T-helper 22 cell (primary cell): ENCODE results near the gene ADK.

Source experiments
- DNase-seq: peaks from one replicate; pipeline ENCODE4 v3.0.0-alpha.2; 2020; ENCODE audit warnings: low read depth

The ADK gene

GRCh38 chr10:74238031-74238431, 87.0 kb downstream of the ADK start:
- no peak for DNase-seq

- no peak for DNase-seq
Measured at GRCh38 chr10:74238516-74238915, 87.5 kb downstream of the ADK start.

GRCh38 chr10:74243067-74243466, 92.0 kb downstream of the ADK start:
- no peak for DNase-seq

- no peak for DNase-seq
Measured at GRCh38 chr10:74244097-74244685, 93.2 kb downstream of the ADK start.

- DNase-seq, result no peak
Measured at GRCh38 chr10:74244807-74245206, 93.8 kb downstream of the ADK start.

GRCh38 chr10:74246495-74246894, 95.5 kb downstream of the ADK start:
- no peak for DNase-seq

GRCh38 chr10:74249865-74250264, 98.8 kb downstream of the ADK start:
- no peak for DNase-seq

- DNase-seq, result no peak
Measured at GRCh38 chr10:74255214-74255613, 104.2 kb downstream of the ADK start.

GRCh38 chr10:74255888-74256357, 104.9 kb downstream of the ADK start:
- no peak for DNase-seq

- no peak for DNase-seq
Measured at GRCh38 chr10:74262856-74263255, 111.8 kb downstream of the ADK start.

GRCh38 chr10:74263996-74264395, 113.0 kb downstream of the ADK start:
- no peak for DNase-seq

- no peak for DNase-seq
Measured at GRCh38 chr10:74272288-74272687, 121.3 kb downstream of the ADK start.

- DNase-seq, result no peak
Measured at GRCh38 chr10:74275755-74276290, 124.8 kb downstream of the ADK start.

GRCh38 chr10:74276416-74276815, 125.4 kb downstream of the ADK start:
- no peak for DNase-seq

- no peak for DNase-seq
Measured at GRCh38 chr10:74282151-74282847, 131.3 kb downstream of the ADK start.

GRCh38 chr10:74282848-74283210, 131.8 kb downstream of the ADK start:
- DNase-seq, result no peak

GRCh38 chr10:74289188-74289587, 138.2 kb downstream of the ADK start:
- no peak for DNase-seq

GRCh38 chr10:74289951-74290350, 138.9 kb downstream of the ADK start:
- no peak for DNase-seq

- DNase-seq, result no peak
Measured at GRCh38 chr10:74290708-74291107, 139.7 kb downstream of the ADK start.

GRCh38 chr10:74292871-74293427, 141.9 kb downstream of the ADK start:
- DNase-seq, result no peak

- no peak for DNase-seq
Measured at GRCh38 chr10:74293686-74294371, 142.8 kb downstream of the ADK start.

- DNase-seq, result no peak
Measured at GRCh38 chr10:74297389-74298080, 146.5 kb downstream of the ADK start.
